Trophoblast cell (in vitro differentiated cells and primary cell): ENCODE measurements around the gene GPR89A.
"Not testable (repeated sequence)": the region's sequence is repeated elsewhere in the genome, so short reads cannot be mapped to it uniquely, and the experiment has no call there.

Experiments
- DNase-seq, 2 donors: peaks; one replicate each; pipeline ENCODE4 v3.0.0-alpha.2; 2016
- H2AFZ ChIP-seq: 2 replicates; pipeline ENCODE4 v1.6.1; 2013; ENCODE audit warnings: low read length, moderate library complexity, mild to moderate bottlenecking; ENCODE audit not compliant: insufficient read depth, poor library complexity
- H2AK5ac ChIP-seq: 2 replicates; pipeline ENCODE4 v1.6.1; 2013; ENCODE audit warnings: mild to moderate bottlenecking, low read length
- H2BK120ac ChIP-seq: 2 replicates; pipeline ENCODE4 v1.6.1; 2013; ENCODE audit warnings: low read length, mild to moderate bottlenecking, moderate library complexity; ENCODE audit not compliant: insufficient read depth, poor library complexity
- H2BK12ac ChIP-seq: 2 replicates; pipeline ENCODE4 v1.6.1; 2013; ENCODE audit warnings: mild to moderate bottlenecking, low read length, moderate library complexity
- H2BK5ac ChIP-seq: 2 replicates; pipeline ENCODE4 v1.6.1; 2013; ENCODE audit warnings: low read length, low read depth, moderate library complexity, mild to moderate bottlenecking; ENCODE audit not compliant: poor library complexity
- H3K14ac ChIP-seq: 2 replicates; pipeline ENCODE4 v1.6.1; 2013; ENCODE audit warnings: mild to moderate bottlenecking, low read length
- H3K18ac ChIP-seq: 2 replicates; pipeline ENCODE4 v1.6.1; 2013; ENCODE audit warnings: mild to moderate bottlenecking, low read length
- H3K23ac ChIP-seq: 2 replicates; pipeline ENCODE4 v1.6.1; 2013; ENCODE audit warnings: low read length
- H3K27ac ChIP-seq: 2 replicates; pipeline ENCODE4 v1.5.1; 2013; ENCODE audit warnings: low read depth, mild to moderate bottlenecking, inconsistent platforms, low read length, moderate library complexity
- H3K27me3 ChIP-seq: 2 replicates; pipeline ENCODE4 v1.6.1; 2013; ENCODE audit warnings: inconsistent platforms, mild to moderate bottlenecking, low read length, moderate library complexity; ENCODE audit not compliant: insufficient read depth
- H3K36me3 ChIP-seq, 2 experiments: 1 replicate in 1 of 2; 2 replicates in 1 of 2; pipeline ENCODE4 v1.6.1; 2013; ENCODE audit warnings: low read length in 2 of 2, mild to moderate bottlenecking in 2 of 2, moderate library complexity in 1 of 2; ENCODE audit not compliant: insufficient read depth in 2 of 2, control insufficient read depth in 1 of 2
- H3K4ac ChIP-seq: 2 replicates; pipeline ENCODE4 v1.6.1; 2013; ENCODE audit warnings: low read depth, mild to moderate bottlenecking, low read length, moderate library complexity
- H3K4me1 ChIP-seq, 2 experiments: 1 replicate in 1 of 2; 2 replicates in 1 of 2; pipeline ENCODE4 v1.6.1; 2013; ENCODE audit warnings: low read length in 2 of 2, mild to moderate bottlenecking in 2 of 2, moderate library complexity in 1 of 2; ENCODE audit not compliant: insufficient read depth in 2 of 2, control insufficient read depth in 1 of 2
- H3K4me2 ChIP-seq: 2 replicates; pipeline ENCODE4 v1.6.1; 2013; ENCODE audit warnings: inconsistent platforms, mild to moderate bottlenecking, low read length, moderate library complexity
- H3K4me3 ChIP-seq: 2 replicates; pipeline ENCODE4 v1.5.1; 2013; ENCODE audit warnings: mild to moderate bottlenecking, low read depth, low read length, inconsistent platforms
- H3K79me1 ChIP-seq: one replicate; pipeline ENCODE4 v1.6.1; 2013; ENCODE audit warnings: low read length
- H3K79me2 ChIP-seq: 2 replicates; pipeline ENCODE4 v1.6.1; 2013; ENCODE audit warnings: low read length, mild to moderate bottlenecking; ENCODE audit not compliant: control insufficient read depth, insufficient read depth, poor library complexity
- H3K9ac ChIP-seq: 2 replicates; pipeline ENCODE4 v1.6.1; 2013; ENCODE audit warnings: mild to moderate bottlenecking, low read length
- H3K9me3 ChIP-seq: 2 replicates; pipeline ENCODE4 v1.6.1; 2013; ENCODE audit warnings: low read depth, mild to moderate bottlenecking, control low read depth, inconsistent platforms, low read length; ENCODE audit not compliant: insufficient read depth
- H4K12ac ChIP-seq: 2 replicates; pipeline ENCODE4 v1.6.1; 2013; ENCODE audit warnings: low read depth, mild to moderate bottlenecking, low read length, moderate library complexity
- H4K8ac ChIP-seq: 2 replicates; pipeline ENCODE4 v1.6.1; 2013; ENCODE audit warnings: low read depth, mild to moderate bottlenecking, low read length, moderate library complexity
- H4K91ac ChIP-seq: one replicate; pipeline ENCODE4 v1.6.1; 2013; ENCODE audit warnings: low read depth, mild to moderate bottlenecking, low read length, moderate library complexity
- WGBS: extraction: QIAGEN DNeasy Blood & Tissue Kit; methylation state at CpG from one replicate; pipeline ENCODE4 v1.1.7; 2013; ENCODE audit warnings: missing lambda C conversion rate; ENCODE audit not compliant: insufficient read length, insufficient coverage; ENCODE audit errors: extremely low coverage; 5-methylcytosine and 5-hydroxymethylcytosine counted together

The GPR89A gene

DNA sequence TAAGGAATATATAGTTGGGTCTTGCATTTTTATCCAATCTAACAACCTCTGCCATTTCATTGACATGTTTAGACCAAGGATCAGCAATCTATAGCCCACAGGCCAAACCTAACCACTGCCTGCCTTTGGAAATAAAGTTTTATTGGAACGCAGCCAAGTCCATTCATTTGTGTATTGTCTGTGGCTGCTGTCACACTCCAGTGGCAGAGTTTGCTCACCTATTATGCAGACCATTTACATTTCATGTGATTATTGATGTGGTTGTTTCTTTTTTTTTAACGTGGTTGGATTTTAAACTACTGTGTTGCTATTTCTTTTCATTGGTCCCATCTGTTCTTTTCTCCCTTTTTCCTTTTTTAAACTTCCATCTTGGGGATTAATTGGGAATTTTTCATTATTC, 54.7 kb downstream of the GPR89A start:
- H3K36me3 ChIP-seq, H3K4me2 ChIP-seq, H3K27ac ChIP-seq, H2BK120ac ChIP-seq, H3K4me3 ChIP-seq, H2BK12ac ChIP-seq, H3K14ac ChIP-seq, H4K91ac ChIP-seq, H3K27me3 ChIP-seq, H4K8ac ChIP-seq, H3K9me3 ChIP-seq, H3K18ac ChIP-seq, H3K4ac ChIP-seq, H2BK5ac ChIP-seq, H2AFZ ChIP-seq, H4K12ac ChIP-seq, H3K79me1 ChIP-seq, H3K23ac ChIP-seq, H3K79me2 ChIP-seq, DNase-seq, H2AK5ac ChIP-seq, H3K4me1 ChIP-seq, H3K9ac ChIP-seq: not testable (repeated sequence)
- WGBS = no CpG with 5 or more reads among the region's 2 CpGs

DNA sequence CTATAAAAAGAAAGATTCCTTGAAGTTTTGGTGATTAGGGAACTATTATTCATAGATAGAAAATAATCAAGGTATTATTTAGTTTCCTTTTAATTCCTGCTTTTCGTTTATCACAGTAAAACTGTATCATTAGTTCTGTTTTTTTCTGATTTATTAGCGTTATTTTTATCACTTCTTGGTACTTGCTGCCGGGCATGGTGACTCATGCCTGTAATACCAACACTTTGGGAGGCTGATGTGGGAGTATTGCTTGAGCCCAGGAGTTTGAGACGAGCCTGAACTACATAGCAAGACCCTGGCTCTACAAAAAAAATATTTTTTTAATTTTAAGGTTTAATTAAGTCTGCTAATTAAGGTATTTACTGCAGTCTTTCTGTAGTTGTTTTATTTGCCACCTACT, 57.2 kb downstream of the GPR89A start:
- not testable (repeated sequence) for H3K27ac ChIP-seq, DNase-seq, H3K36me3 ChIP-seq, H3K4ac ChIP-seq, H3K4me2 ChIP-seq, H2AFZ ChIP-seq, H3K27me3 ChIP-seq, H3K9ac ChIP-seq, H4K8ac ChIP-seq, H2BK5ac ChIP-seq, H3K23ac ChIP-seq, H3K79me2 ChIP-seq, H3K79me1 ChIP-seq, H3K9me3 ChIP-seq, H4K12ac ChIP-seq, H2BK12ac ChIP-seq, H2BK120ac ChIP-seq, H3K4me3 ChIP-seq, H2AK5ac ChIP-seq, H3K14ac ChIP-seq, H3K4me1 ChIP-seq, H4K91ac ChIP-seq, H3K18ac ChIP-seq
- no CpG with 5 or more reads among the region's 4 CpGs for WGBS

DNA sequence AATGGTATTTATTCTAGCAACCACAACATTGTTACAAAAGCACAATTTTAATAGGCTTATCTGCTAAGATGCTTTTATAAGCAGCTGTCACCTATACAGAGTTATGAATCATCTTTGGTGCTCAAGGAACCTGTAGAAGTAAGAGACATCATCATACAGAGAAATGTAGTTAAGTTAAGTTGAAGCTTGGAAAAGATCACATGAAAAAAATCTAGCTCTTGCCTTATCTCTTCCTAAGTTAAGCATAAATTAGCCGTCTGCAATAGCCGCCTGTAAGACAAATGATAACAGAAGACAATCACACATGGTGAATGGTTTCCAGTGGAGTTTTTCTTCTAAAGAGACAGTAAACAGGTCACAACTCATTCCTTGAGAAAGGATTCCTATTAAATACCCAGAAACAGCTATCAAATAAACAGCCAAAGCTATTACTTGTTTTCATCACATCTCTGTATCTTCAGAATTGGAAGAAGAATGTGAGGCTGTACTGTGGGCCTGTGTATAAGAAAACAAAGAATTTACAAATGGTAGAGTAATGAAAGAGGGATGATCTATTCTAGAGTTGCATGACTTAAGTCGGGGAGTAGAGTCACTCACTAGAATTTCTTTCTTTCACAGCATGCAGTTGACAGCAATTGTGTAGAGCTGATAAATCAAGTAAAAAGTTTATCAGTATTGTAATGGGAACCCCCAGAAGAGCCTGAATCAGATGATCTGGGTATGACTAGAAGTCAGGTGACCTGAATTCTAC, 63.4 kb downstream of the GPR89A start:
- H3K79me2 ChIP-seq, H2AK5ac ChIP-seq, H3K23ac ChIP-seq, H3K4me1 ChIP-seq, H2BK120ac ChIP-seq, H4K8ac ChIP-seq, H3K4me2 ChIP-seq, H3K4me3 ChIP-seq, H3K27me3 ChIP-seq, H2AFZ ChIP-seq, H3K79me1 ChIP-seq, H3K14ac ChIP-seq, H3K36me3 ChIP-seq, H2BK5ac ChIP-seq, DNase-seq, H2BK12ac ChIP-seq, H3K27ac ChIP-seq, H3K9me3 ChIP-seq, H3K18ac ChIP-seq, H3K4ac ChIP-seq, H4K12ac ChIP-seq, H3K9ac ChIP-seq, H4K91ac ChIP-seq: not testable (repeated sequence)
- WGBS = no CpG with 5 or more reads among the region's 3 CpGs

DNA sequence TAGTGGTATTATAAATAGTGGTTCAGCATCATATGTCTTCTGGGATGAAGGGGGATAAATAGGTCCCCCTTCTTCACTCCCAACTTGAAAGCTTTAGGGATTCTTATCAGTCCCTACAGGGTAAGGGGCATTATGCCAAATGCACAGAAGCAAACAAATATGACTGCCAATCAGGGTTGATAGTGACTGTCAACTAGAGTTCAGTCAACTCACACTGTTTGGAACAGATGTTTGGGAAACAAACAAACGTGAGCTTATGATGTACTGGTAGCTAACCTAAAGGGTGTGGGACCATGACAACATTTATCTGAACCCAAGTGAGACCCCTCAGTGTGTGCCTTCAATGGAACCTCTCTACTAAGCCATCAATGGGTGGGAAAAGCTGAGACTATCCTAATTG, 65.4 kb downstream of the GPR89A start:
- H2AFZ ChIP-seq, H3K23ac ChIP-seq, H3K27ac ChIP-seq, H3K79me2 ChIP-seq, H2BK5ac ChIP-seq, H3K4me2 ChIP-seq, H3K18ac ChIP-seq, H2BK12ac ChIP-seq, H2BK120ac ChIP-seq, DNase-seq, H3K4me3 ChIP-seq, H3K9ac ChIP-seq, H4K12ac ChIP-seq, H3K79me1 ChIP-seq, H3K14ac ChIP-seq, H3K27me3 ChIP-seq, H4K8ac ChIP-seq, H3K4ac ChIP-seq, H2AK5ac ChIP-seq, H3K9me3 ChIP-seq, H3K4me1 ChIP-seq, H4K91ac ChIP-seq, H3K36me3 ChIP-seq: not testable (repeated sequence)
- no CpG with 5 or more reads among the region's 1 CpG for WGBS
